Panc1 (cell line): ENCODE results near the gene SLC2A3. TPM values are rescaled to one million over a fixed set of nuclear protein-coding genes. Genes with fewer than 3 reads are reported as not detected.

ENCODE experiments used
- ATAC-seq: fragments of 200-7000 bp; cut with Tn5 transposase; 2 replicates; pipeline ENCODE4 v1.9.1; 2020; ENCODE audit warnings: mild to moderate bottlenecking, moderate library complexity
- BruUV-seq: library from RNA; stranded (reverse); fragments of 400-500 nt; replicated peaks from 2 replicates; lab custom pipeline; 2021; lab: Mats Ljungman, UMichigan
- CTCF ChIA-PET: fragments of 300-600 bp; sonication (Branson Sonifier 250); formaldehyde crosslinking; loops from one replicate; lab custom pipeline; 2022; ENCODE audit warnings: antibody characterized with exemption; lab: Charles Lee
- POLR2A ChIA-PET: fragments of 300-600 bp; sonication (Branson Sonifier 250); formaldehyde crosslinking; loops from one replicate; lab custom pipeline; 2022; ENCODE audit warnings: antibody characterized with exemption; lab: Charles Lee
- DNase-seq: peaks from one replicate; pipeline ENCODE4 v3.0.0-alpha.2; 2010; ENCODE audit warnings: low read depth, low spot score
- H3K27ac ChIP-seq: 2 replicates; pipeline ENCODE4 v1.5.1; 2011; ENCODE audit warnings: mild to moderate bottlenecking, low read length, inconsistent platforms
- H3K27me3 ChIP-seq: fragments of 200-500 bp; sonication (Bioruptor generic); 2 replicates; pipeline ENCODE4 v1.6.0; 2014; ENCODE audit warnings: low read length, inconsistent platforms; ENCODE audit not compliant: control insufficient read depth, insufficient read depth
- H3K36me3 ChIP-seq: fragments of 200-500 bp; sonication (Bioruptor generic); 2 replicates; pipeline ENCODE4 v1.5.1; 2014; ENCODE audit warnings: inconsistent platforms, mild to moderate bottlenecking, low read length, moderate library complexity; ENCODE audit not compliant: control insufficient read depth, insufficient read depth
- H3K4me1 ChIP-seq: 2 replicates; pipeline ENCODE4 v1.5.1; 2011; ENCODE audit warnings: inconsistent platforms, mild to moderate bottlenecking, low read length, moderate library complexity; ENCODE audit not compliant: control insufficient read depth, insufficient read depth
- H3K4me3 ChIP-seq, 2 experiments: 2 replicates each; pipeline ENCODE4 v1.5.1; 2011 to 2012; ENCODE audit warnings: low read depth in 2 of 2, low read length in 2 of 2, mild to moderate bottlenecking in 2 of 2, inconsistent platforms in 1 of 2, moderate library complexity in 1 of 2
- H3K9me3 ChIP-seq: fragments of 200-500 bp; sonication (Bioruptor generic); 2 replicates; pipeline ENCODE4 v1.5.1; 2014; ENCODE audit warnings: low read depth, mild to moderate bottlenecking, inconsistent platforms, low read length, moderate library complexity; ENCODE audit not compliant: control insufficient read depth, insufficient read depth
- POLR2AphosphoS5 ChIP-seq: IDR thresholded peaks from 2 replicates; pipeline ENCODE4 v1.6.1; 2012; ENCODE audit warnings: mild to moderate bottlenecking, low read depth, low read length, moderate library complexity
- SIN3A ChIP-seq: IDR thresholded peaks from 2 replicates; pipeline ENCODE4 v1.6.1; 2012; ENCODE audit warnings: low read depth, mild to moderate bottlenecking, low read length, moderate library complexity, borderline replicate concordance; ENCODE audit not compliant: insufficient read depth
- TCF7L2 ChIP-seq: IDR thresholded peaks from 2 replicates; pipeline ENCODE4 v1.6.1; 2011; ENCODE audit warnings: mild to moderate bottlenecking, low read depth, low read length, inconsistent platforms
- in situ Hi-C: cut with HindIII; loops from 2 replicates; pipeline ENCODE4 v1.10.0; 2016; ENCODE audit warnings: low sequenced_read_pairs, low pct_unique_long_range_greater_than_20kb
- intact Hi-C: fragments of 100-400 bp; cut with micrococcal nuclease; formaldehyde crosslinking; loops from one replicate; pipeline ENCODE4 v1.10.0; 2022; ENCODE audit not compliant: unreplicated experiment
- total RNA-seq: library from RNA; stranded (reverse); gene quantifications from one replicate; pipeline ENCODE4 v1.2.1, GENCODE V29; 2021; ENCODE audit not compliant: unreplicated experiment
- TF ChIP-seq, protein P1 (sequence below), 2 experiments: IDR thresholded peaks; 2 replicates each; pipeline ENCODE4 v1.6.1; 2011 to 2012; ENCODE audit warnings: low read depth in 2 of 2, control low read depth in 1 of 2, low read length in 1 of 2, mild to moderate bottlenecking in 1 of 2, moderate library complexity in 1 of 2; ENCODE audit not compliant: insufficient read depth in 1 of 2
- TF ChIP-seq, protein P2 (sequence below): fragments of 450-650 bp; IDR thresholded peaks from 2 replicates; pipeline ENCODE4 v1.5.1; 2017; ENCODE audit warnings: mild to moderate bottlenecking

SLC2A3 gene
- total RNA-seq, 1 experiment from 2014 or later, result 0.51 TPM

DNA sequence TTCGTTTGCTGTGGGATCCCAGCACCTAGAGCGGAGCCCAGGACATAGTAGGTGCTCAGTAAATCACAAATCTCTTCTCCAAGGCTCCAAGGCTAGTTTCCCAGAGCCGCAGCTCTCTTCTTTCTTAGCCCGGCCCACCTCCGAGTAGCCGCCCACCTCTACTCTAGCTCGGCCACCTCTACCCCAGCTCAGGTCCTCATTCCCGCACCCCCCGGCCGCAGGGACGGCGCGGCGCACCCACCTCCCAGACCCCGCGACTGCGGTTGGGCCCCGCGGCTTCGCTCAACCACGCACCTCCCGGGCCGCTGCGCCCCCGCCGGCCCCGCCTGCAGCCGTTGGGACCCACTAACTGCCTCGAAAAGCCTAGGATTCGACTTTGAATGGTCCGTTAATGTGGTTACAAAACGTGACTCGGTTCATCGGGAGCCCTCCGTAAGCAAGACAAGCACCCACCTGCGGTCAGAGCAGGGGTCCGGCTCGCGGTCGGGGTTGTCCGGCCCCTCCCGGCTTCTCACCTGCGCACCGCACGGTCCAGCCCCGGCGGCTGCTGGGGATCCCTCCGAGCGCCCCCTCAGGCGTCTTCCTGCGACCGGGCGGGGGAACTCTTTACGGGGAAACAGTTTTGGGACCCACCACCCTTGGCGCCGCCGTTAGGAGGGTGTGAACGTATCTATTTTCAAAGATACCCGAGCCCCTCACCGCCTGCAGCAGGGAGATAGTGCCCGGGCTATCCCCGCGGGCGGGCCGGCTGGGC is 63.2 kb downstream of the SLC2A3 start, which contains the start of gene SLC2A14:
Gene SLC2A14, minus strand, starts transcription at position 350 of the 754 bp plus-strand sequence. CDS start 3,035 bp downstream, outside the sequence.
- CTCF ChIA-PET, result no interaction called here
- no peak within 1 kb of the TSS for H3K4me3 ChIP-seq
- no peaks in the 10 kb centered on the region for H3K9me3 ChIP-seq
- H3K36me3 ChIP-seq, result no peaks in the 10 kb centered on the region
- TF ChIP-seq POLR2AphosphoS5 (no peak), TCF7L2 (no peak), SIN3A (no peak)
- TF ChIP-seq, protein P1, sequence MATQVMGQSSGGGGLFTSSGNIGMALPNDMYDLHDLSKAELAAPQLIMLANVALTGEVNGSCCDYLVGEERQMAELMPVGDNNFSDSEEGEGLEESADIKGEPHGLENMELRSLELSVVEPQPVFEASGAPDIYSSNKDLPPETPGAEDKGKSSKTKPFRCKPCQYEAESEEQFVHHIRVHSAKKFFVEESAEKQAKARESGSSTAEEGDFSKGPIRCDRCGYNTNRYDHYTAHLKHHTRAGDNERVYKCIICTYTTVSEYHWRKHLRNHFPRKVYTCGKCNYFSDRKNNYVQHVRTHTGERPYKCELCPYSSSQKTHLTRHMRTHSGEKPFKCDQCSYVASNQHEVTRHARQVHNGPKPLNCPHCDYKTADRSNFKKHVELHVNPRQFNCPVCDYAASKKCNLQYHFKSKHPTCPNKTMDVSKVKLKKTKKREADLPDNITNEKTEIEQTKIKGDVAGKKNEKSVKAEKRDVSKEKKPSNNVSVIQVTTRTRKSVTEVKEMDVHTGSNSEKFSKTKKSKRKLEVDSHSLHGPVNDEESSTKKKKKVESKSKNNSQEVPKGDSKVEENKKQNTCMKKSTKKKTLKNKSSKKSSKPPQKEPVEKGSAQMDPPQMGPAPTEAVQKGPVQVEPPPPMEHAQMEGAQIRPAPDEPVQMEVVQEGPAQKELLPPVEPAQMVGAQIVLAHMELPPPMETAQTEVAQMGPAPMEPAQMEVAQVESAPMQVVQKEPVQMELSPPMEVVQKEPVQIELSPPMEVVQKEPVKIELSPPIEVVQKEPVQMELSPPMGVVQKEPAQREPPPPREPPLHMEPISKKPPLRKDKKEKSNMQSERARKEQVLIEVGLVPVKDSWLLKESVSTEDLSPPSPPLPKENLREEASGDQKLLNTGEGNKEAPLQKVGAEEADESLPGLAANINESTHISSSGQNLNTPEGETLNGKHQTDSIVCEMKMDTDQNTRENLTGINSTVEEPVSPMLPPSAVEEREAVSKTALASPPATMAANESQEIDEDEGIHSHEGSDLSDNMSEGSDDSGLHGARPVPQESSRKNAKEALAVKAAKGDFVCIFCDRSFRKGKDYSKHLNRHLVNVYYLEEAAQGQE (IDR thresholded peaks at IDR 0.05; ENCODE audit: insufficient read depth in 1 of 2, low read depth in 2 of 2, low read length in 1 of 2), result no peak
- TF ChIP-seq, protein P2, sequence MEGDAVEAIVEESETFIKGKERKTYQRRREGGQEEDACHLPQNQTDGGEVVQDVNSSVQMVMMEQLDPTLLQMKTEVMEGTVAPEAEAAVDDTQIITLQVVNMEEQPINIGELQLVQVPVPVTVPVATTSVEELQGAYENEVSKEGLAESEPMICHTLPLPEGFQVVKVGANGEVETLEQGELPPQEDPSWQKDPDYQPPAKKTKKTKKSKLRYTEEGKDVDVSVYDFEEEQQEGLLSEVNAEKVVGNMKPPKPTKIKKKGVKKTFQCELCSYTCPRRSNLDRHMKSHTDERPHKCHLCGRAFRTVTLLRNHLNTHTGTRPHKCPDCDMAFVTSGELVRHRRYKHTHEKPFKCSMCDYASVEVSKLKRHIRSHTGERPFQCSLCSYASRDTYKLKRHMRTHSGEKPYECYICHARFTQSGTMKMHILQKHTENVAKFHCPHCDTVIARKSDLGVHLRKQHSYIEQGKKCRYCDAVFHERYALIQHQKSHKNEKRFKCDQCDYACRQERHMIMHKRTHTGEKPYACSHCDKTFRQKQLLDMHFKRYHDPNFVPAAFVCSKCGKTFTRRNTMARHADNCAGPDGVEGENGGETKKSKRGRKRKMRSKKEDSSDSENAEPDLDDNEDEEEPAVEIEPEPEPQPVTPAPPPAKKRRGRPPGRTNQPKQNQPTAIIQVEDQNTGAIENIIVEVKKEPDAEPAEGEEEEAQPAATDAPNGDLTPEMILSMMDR, result no peak
- POLR2A ChIA-PET, result no interaction called here
- no peaks in the 10 kb centered on the region for H3K4me1 ChIP-seq
- in situ Hi-C loops (no loop called here), intact Hi-C loops (no loop called here)
- BruUV-seq, result no TSS peak
- H3K27ac ChIP-seq, result no peak within 1 kb of the TSS
- ATAC-seq (no peak), DNase-seq (no peak)
- no peaks in the 10 kb centered on the region for H3K27me3 ChIP-seq

DNA sequence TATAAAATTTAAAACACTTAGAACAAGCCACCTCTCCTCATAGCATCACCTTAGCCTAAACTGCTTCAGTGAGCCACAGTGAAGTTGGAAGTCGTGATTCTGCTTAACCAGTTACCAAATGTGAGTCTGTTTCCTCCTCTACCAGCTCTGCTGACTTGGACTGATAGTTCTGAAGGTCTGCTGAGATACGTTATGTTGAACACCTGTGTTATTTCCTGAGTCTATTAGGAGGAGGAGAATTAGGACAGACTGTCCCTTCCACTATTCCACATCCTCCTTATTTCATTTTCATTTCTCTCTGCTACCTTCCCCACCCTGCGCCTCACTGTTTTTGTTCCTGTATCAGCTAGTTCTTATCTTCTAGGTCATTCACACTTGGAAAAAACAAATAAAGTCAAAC is 65.7 kb downstream of the SLC2A3 start:
- no peak for DNase-seq
- POLR2A ChIA-PET, result no interaction called here

More for the DNA sequence above, 65.7 kb downstream of the SLC2A3 start:
- Histone ChIP-seq H3K4me3 (no peak overlapping the region), H3K4me1 (no peaks in the 10 kb centered on the region), H3K36me3 (no peaks in the 10 kb centered on the region), H3K27me3 (no peaks in the 10 kb centered on the region), H3K27ac (no peak overlapping the region), H3K9me3 (no peaks in the 10 kb centered on the region)
- in situ Hi-C loops (no loop called here), intact Hi-C loops (no loop called here)
- no TSS peak for BruUV-seq
- TF ChIP-seq, protein P1 (IDR thresholded peaks at IDR 0.05; ENCODE audit: insufficient read depth in 1 of 2, low read depth in 2 of 2, low read length in 1 of 2), result no peak
- TF ChIP-seq SIN3A, result no peak
- CTCF ChIA-PET, result interaction anchor here (0.7 kb wide), 1 partner anchor 579 kb away, joined by 4 read pairs; no protein-coding TSS in a partner anchor
- no peak for ATAC-seq

Other genes starting within 250 kb of the SLC2A3 start
- gene GDF3, start 240.4 kb downstream of the SLC2A3 start, total RNA-seq, result not detected
- not detected for gene DPPA3, start 224.8 kb downstream of the SLC2A3 start, total RNA-seq
- gene CLEC4C, start 188.8 kb downstream of the SLC2A3 start, total RNA-seq, result not detected
- gene NANOGNB, start 171.0 kb downstream of the SLC2A3 start, total RNA-seq, result not detected
- gene NANOG, start 146.8 kb downstream of the SLC2A3 start, total RNA-seq, result 0.62 TPM
- not detected for gene SLC2A14, start 63.3 kb downstream of the SLC2A3 start, total RNA-seq
- gene FOXJ2, start 96.5 kb upstream of the SLC2A3 start, total RNA-seq, result 10.9 TPM
- gene C3AR1, start 130.2 kb upstream of the SLC2A3 start, total RNA-seq, result not detected
- gene NECAP1, start 146.1 kb upstream of the SLC2A3 start, total RNA-seq, result 14.9 TPM
- gene CLEC4A, start 187.4 kb upstream of the SLC2A3 start, total RNA-seq, result 0.33 TPM
- gene ZNF705A, start 220.8 kb upstream of the SLC2A3 start, total RNA-seq, result not detected